T1000 (cell line): ENCODE measurements around the gene GABRB3.

Experiments
- DNase-seq: peaks from one replicate; lab custom pipeline; 2025; ENCODE audit warnings: mixed read lengths; lab: John Stamatoyannopoulos, UW

Gene GABRB3

GRCh38 chr15:26772154-26773066 is at the start of gene GABRB3:
Gene GABRB3 (minus strand): TSS chr15:26773066.
- no peak for DNase-seq

DNA sequence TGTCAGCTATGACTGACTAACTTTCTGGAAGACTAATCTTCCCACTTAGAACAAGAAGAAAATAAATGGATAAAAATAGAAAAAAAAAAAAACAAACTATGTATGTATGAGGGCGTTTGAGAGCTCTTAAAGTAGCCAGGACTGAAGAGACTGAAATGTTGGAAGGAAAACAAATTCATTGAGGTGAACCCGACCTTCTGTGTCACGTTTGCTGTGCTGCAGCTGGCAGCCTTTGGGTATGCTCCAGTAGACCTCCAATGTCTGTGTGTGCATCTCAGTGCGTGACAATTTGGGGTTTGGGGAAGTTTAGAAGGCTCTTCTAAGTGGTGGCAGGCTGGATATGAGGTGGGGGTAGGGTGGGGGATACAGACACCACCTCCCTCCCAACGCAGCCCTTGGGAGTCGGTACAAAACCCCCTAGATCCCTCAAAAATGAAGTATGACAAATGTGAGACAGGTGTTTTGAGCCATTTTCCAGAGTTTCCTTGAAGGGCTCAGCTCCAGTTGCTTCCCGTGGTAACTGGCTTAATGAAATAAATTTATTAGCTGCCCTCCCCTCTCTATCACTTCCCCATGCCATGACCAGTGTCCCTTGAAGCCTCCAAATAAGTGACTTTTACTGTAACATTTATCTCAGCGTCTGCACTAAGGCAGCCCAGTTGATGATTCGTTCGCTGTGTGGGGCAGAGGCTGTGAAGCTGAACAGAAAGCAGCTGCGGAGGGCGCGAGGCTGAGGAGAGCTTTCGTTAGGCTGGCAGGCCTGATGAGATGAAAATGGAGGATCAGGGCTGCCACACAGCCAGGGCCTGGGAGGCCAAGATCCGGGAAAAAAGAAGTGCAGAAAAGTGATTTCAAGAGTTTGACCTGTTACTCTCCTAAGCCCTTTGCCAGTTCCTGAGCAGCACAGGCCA is 34.9 kb upstream of the GABRB3 start:
- DNase-seq, result no peak

DNA sequence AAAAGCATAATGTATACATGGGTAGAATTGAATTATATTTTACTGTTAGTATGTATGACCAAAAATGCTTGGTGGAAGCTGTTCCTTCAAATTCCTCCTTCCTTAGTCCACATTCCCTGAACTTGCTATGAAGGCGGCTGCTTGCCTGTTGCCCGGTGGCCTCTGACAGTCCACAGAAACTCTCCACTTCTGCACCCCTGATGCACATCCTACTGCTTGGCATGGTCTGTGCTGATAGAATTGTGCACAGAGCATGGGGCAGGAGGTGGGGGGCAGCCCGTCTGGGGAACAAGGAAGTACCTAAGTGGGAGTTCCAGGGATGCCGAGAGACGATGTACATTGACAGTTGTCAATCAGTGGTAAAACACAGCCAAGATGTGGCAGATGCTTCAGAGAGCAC is 33.7 kb upstream of the GABRB3 start:
- DNase-seq, result no peak

DNA sequence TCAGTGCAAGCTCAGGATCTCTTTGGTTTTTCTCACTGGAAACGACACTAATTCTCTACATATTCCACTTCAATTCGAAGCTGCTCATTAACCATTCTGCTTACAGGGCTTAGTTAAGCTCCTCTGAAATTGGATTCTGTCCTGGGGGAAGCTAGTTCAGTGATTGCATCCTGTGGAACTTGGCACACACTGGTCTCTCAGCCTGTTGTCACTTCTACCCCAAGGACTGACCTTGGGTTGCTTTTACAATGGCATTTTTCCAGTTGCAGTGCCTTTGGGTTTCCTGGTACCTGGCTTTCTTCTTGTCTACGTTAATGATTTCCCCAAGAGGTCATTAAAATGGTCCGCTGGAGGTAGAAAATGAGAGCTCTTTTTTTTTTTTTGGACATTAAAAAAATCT is 33.3 kb upstream of the GABRB3 start:
- DNase-seq, result no peak

- no peak for DNase-seq
These were observed 32.6 kb upstream of the GABRB3 start for GRCh38 chr15:26805470-26805869.

DNA sequence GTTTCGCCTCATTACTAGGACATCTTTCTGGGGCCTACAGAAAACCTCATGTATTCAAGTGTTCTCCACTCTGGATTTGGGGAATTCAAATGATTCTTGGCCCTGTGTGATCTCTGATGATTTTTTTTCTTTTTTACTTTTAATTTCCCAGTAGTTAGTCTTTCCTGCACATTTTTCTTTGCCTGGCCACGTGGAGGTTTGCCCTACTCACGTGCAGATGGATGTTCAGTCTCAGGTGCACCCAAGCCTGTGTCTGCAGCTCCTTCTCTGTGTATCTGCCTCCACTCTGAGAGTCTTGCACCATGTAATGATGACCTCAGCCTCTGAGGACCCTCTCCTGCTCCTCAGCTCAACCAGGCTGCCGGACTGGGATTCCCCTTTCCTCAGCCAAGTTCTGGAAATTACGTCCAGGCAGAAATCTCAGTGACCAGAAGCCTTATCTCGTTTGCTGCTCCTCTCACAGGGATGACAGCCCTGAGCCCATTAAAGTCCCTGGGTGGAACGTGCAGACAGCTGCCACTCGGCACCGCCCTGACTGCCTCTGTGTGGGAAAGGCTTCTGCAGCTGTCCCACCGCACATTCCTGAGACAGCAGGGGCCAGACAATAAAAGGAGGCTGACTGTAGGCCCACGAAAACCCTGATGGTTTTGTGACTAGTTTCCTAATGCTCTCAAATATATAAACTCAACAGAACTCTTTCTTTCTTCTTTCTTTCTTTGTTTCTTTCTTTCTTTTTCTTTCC is 31.4 kb upstream of the GABRB3 start:
- DNase-seq, result no peak

DNA sequence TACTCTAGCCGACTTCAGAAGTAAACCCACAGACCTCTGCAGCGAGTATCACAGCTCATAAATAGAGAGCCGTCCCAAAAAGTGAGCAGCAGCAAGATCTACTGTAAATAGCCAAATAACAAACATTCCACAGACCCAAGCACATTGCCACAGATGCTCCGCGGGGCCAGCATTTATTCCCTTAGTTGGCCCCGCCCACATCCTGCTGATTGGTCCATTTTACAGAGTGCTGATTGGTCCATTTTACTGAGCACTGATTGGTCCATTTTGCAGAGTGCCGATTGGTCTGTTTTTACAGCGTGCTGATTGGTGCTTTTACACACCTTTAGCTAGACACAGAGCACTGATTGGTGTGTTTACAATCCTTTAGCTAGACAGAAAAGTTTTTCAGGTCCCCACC is 17.3 kb upstream of the GABRB3 start:
- DNase-seq, result no peak

GRCh38 chr15:26781816-26782215 is 8.9 kb upstream of the GABRB3 start:
- DNase-seq, result no peak

GRCh38 chr15:26773917-26774316 is 1.1 kb upstream of the GABRB3 start:
- DNase-seq, result no peak

- DNase-seq, result no peak
These were observed 406 bp upstream of the GABRB3 start for GRCh38 chr15:26773067-26773877.

DNA sequence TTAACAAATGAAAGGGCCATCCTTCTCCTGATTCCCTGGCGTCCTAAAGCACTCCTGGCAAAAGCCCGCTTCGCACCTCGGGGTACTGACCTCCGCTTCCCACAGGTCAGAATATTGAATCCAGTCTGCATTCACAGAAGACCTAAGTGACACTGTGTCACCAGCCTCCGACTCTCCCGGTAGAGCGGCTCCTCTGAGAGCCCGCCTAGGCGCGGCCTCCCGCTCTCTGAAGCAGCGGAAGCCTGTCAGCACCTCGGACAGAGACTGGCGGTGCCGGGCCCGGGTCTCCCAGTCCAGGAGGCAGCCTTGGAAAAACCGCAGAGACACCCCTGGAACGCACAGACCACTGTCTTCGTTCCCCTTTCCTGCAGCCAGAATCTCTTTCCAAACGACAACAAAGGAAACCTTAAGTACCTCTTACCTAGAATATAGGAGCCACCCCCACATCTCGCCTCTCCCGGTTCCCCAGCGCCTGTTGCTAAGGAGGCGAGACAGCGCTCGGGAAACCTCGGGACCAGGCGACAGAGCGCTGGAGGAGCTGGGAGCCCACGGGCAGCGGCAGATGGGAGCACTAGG is 1.2 kb downstream of the GABRB3 start:
- DNase-seq, result no peak

GRCh38 chr15:26771168-26771567 is 1.7 kb downstream of the GABRB3 start:
- no peak for DNase-seq

- no peak for DNase-seq
These were observed 5.6 kb downstream of the GABRB3 start for GRCh38 chr15:26767169-26767670.

DNA sequence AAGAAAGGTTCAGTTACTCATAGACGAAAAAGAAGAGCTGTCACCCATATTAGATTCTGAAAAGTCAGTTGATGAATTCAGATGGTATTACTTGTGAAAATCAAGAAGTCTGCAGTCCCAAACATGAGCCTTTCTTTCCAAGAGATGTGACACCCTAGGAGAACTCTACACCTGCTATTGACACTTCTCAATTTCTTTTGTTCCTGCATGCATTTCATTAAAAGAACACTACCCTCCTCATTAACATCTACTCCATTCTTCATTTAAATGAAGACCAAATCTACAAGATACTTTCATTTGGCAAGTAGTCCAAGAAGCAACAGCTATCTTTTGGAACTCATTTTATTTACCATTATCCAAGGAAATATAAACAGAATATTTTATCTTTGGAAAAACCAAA is 6.6 kb downstream of the GABRB3 start:
- DNase-seq, result no peak

DNA sequence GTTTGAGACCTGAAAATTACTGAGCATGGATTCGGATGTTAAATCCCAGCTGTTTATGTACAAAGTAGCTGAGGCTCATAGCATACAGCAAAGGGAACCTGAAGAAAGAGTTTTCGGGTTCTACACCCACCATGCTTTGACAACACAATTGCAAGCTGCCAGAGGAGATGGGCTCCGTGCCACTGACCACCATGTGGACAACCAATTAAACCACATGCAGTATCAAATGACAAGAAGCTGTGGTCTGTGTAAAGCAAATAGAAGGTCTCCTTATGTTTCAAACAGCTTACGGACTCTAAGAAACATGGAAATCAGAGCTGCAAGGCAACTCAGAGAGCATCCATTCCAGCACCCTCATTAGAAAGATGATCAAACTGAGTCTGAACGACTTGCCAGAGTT is 12.9 kb downstream of the GABRB3 start:
- no peak for DNase-seq

DNA sequence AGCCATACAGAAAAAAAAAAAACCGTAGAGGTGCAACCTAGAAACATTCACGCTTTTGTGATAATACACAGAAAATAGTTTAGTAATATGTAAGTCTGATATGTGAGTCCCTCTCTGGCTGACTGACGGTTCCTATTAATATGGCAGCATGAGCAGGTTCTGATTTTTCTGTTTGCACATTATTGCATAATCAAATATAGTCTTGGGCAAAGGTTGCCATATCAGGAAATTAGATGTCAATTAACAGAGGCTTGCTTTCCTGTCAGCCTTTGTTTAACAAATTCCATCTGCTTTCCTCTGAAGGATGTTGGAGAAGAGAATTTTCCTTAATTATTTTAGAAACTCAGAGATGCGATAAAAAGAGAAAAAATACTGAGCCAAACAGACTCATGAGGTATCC is 14.8 kb downstream of the GABRB3 start:
- DNase-seq, result no peak

DNA sequence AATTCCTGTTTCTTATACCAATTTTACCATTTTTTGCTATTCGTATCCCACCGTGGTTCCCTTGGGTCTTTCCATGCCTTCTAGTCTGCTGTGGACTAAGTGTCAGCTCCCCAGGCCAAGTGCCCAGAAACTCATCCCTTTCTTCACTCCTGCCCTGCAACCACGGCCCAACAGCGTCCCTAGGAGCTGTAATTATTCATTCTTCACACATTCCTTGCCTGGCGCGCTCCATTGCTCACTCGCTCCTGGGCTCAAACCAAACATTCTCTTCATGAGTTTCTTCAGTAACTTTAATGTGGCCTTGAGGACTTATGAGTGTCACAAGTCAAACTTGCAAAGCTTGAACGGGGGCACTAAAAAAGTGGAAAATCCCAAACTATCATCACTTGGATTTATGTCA is 15.7 kb downstream of the GABRB3 start:
- no peak for DNase-seq

DNA sequence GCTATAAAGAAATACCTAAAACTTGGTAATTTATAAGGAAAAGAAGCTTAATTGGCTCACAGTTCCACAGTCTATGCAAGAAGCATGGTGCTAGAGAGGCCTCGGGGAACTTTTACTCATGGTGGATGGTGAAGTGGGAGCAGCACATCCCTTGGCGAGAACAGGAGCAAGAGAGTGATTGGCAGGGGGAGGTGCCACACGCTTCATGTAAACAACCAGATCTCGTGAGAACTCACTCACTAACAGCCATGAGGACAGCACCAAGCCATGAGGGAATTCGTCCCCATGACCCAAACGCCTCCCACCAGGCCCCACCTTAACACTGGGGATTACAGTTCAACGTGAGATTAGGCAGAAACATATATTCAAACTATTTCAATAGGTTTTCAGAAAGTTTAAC is 28.0 kb downstream of the GABRB3 start:
- DNase-seq, result no peak

- DNase-seq, result no peak
These were observed 33.1 kb downstream of the GABRB3 start for GRCh38 chr15:26739791-26740190.

GRCh38 chr15:26738996-26739395 is 33.9 kb downstream of the GABRB3 start:
- DNase-seq, result no peak
